ENCODE data around the gene CUL7. TPM values are rescaled to one million over a fixed set of nuclear protein-coding genes. Genes with fewer than 3 reads are reported as not detected.

The CUL7 gene
- total and polyA plus RNA-seq, 10 of the 15 experiments (the other 5 are each of a cell fraction or from before 2014, with no cell fraction given), result 0.66 to 18.4 (median 10.9) TPM

DNA sequence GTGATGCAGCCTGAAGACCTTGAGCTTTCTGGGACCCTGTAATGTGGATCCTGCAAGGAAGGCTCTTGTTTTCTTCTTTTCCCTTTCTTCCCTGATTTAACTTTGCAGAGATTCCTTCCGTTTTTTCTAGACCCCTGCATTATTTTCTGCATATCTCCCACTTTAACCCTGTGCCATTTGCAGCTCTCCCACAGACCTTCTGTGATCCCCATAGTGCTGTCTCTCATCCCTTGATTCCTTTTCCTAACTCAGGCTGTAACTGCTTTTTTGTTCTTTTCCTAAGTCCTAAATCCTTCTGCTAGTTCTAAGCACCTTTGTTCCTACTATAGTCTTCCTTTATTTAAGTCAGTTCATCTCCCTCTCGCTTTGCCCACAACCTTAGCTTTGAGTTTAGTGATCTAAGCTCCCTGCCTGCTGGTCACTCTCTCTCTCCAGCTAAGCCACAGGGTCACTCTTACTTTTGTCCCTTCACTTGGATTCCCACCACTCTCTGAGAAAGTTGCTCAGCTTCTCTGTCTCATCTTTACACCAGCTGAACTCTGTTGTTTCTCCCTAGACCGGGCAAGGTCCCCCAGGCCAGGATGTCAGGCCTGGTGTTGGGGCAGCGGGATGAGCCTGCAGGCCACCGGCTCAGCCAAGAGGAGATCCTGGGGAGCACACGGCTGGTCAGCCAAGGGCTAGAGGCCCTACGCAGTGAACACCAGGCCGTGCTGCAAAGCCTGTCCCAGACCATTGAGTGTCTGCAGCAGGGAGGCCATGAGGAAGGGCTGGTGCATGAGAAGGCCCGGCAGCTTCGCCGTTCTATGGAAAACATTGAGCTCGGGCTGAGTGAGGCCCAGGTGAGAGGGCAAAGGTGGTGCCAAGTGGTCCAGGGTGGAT is 7.3 kb upstream of the CUL7 start:
- BruUV-seq (replicated peaks), result no TSS peak

More for the DNA sequence above, 7.3 kb upstream of the CUL7 start:
- in situ Hi-C loops (cut with MboI) (no loop called here), intact Hi-C loops (cut with micrococcal nuclease; ENCODE audit: unreplicated experiment) (no loop called here)
- H3K36me3 ChIP-seq (ENCODE audit: control insufficient read depth in 2 of 2, insufficient read depth in 2 of 2, low read length in 1 of 2), result no peaks in the 10 kb centered on the region; a peak in 1 of 4 replicates
- SMC1A ChIA-PET (ENCODE audit: uncharacterized antibody, unreplicated experiment), result interaction anchor here (0.6 to 1.4 kb wide), 2 partner anchors 148 to 177 kb away, joined by 3 read pairs; no protein-coding TSS in a partner anchor
- DNase-seq (ENCODE audit: low read depth, low spot score) (no peak), ATAC-seq (no peak), FAIRE-seq (no peak)
- RAD21 ChIA-PET (ENCODE audit: unreplicated experiment), result interaction anchor here (0.8 to 3.0 kb wide), 4 partner anchors 8 to 83 kb away, joined by 3 to 16 read pairs (median 4); partner anchors contain the start of genes KLHDC3 and MEA1
- no peak for TF ChIP-seq ETV6 (conservative IDR thresholded peaks at IDR 0.05 in 1 of 2, IDR thresholded peaks at IDR 0.05 in 1 of 2; ENCODE audit: borderline replicate concordance in 1 of 2, low read depth in 1 of 2)
- TF ChIP-seq ZNF274 (IDR thresholded peaks at IDR 0.05; ENCODE audit: insufficient read depth, insufficient read length), result no peak
- TF ChIP-seq, protein P1, sequence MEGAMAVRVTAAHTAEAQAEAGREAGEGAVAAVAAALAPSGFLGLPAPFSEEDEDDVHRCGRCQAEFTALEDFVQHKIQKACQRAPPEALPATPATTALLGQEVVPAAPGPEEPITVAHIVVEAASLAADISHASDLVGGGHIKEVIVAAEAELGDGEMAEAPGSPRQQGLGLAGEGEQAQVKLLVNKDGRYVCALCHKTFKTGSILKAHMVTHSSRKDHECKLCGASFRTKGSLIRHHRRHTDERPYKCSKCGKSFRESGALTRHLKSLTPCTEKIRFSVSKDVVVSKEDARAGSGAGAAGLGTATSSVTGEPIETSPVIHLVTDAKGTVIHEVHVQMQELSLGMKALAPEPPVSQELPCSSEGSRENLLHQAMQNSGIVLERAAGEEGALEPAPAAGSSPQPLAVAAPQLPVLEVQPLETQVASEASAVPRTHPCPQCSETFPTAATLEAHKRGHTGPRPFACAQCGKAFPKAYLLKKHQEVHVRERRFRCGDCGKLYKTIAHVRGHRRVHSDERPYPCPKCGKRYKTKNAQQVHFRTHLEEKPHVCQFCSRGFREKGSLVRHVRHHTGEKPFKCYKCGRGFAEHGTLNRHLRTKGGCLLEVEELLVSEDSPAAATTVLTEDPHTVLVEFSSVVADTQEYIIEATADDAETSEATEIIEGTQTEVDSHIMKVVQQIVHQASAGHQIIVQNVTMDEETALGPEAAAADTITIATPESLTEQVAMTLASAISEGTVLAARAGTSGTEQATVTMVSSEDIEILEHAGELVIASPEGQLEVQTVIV (IDR thresholded peaks at IDR 0.05; ENCODE audit: borderline replicate concordance, partially characterized antibody), result no peak
- TF ChIP-seq, protein P2, sequence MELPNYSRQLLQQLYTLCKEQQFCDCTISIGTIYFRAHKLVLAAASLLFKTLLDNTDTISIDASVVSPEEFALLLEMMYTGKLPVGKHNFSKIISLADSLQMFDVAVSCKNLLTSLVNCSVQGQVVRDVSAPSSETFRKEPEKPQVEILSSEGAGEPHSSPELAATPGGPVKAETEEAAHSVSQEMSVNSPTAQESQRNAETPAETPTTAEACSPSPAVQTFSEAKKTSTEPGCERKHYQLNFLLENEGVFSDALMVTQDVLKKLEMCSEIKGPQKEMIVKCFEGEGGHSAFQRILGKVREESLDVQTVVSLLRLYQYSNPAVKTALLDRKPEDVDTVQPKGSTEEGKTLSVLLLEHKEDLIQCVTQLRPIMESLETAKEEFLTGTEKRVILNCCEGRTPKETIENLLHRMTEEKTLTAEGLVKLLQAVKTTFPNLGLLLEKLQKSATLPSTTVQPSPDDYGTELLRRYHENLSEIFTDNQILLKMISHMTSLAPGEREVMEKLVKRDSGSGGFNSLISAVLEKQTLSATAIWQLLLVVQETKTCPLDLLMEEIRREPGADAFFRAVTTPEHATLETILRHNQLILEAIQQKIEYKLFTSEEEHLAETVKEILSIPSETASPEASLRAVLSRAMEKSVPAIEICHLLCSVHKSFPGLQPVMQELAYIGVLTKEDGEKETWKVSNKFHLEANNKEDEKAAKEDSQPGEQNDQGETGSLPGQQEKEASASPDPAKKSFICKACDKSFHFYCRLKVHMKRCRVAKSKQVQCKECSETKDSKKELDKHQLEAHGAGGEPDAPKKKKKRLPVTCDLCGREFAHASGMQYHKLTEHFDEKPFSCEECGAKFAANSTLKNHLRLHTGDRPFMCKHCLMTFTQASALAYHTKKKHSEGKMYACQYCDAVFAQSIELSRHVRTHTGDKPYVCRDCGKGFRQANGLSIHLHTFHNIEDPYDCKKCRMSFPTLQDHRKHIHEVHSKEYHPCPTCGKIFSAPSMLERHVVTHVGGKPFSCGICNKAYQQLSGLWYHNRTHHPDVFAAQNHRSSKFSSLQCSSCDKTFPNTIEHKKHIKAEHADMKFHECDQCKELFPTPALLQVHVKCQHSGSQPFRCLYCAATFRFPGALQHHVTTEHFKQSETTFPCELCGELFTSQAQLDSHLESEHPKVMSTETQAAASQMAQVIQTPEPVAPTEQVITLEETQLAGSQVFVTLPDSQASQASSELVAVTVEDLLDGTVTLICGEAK (IDR thresholded peaks at IDR 0.05; ENCODE audit: borderline replicate concordance), result no peak
- TF ChIP-seq ZNF384 (IDR thresholded peaks at IDR 0.05; ENCODE audit: borderline replicate concordance, low read depth, low read length), result no peak
- no peak for TF ChIP-seq RB1 (IDR thresholded peaks at IDR 0.05; ENCODE audit: borderline replicate concordance)
- no peak for TF ChIP-seq IKZF2 (IDR thresholded peaks at IDR 0.05)
- TF ChIP-seq NFYB (IDR thresholded peaks at IDR 0.05; ENCODE audit: insufficient read depth, low read depth, low read length), result no peak
- TF ChIP-seq NR2F1 (conservative IDR thresholded peaks at IDR 0.05), result no peak
- TF ChIP-seq IRF4 (IDR thresholded peaks at IDR 0.05; ENCODE audit: low read depth, low read length), result no peak
- no peak for TF ChIP-seq ESRRA (IDR thresholded peaks at IDR 0.05; ENCODE audit: low read length)
- TF ChIP-seq MEF2A (IDR thresholded peaks at IDR 0.05; ENCODE audit: insufficient read depth, low read depth, low read length), result no peak
- no peak for TF ChIP-seq SREBF2 (IDR thresholded peaks at IDR 0.05; ENCODE audit: low read length)
- CTCF ChIA-PET, result interaction anchor here (1.4 kb wide), 1 partner anchor 83 kb away, joined by 4 read pairs; no protein-coding TSS in a partner anchor
- no peak overlapping the region for H2AFZ ChIP-seq (ENCODE audit: control insufficient read depth, low read depth, low read length)
- H3K4me3 ChIP-seq, result no peak overlapping the region
- no peaks in the 10 kb centered on the region for H3K27me3 ChIP-seq (replicated peaks in 1 of 2; ENCODE audit: control insufficient read depth in 2 of 2, insufficient read depth in 2 of 2, low read length in 1 of 2)
- WGBS (ENCODE audit: insufficient coverage, insufficient replicate concordance, low lambda C conversion rate, missing lambda C conversion rate), result 67% methylated on average over 12 of the region's 12 CpGs
- H3K4me2 ChIP-seq (ENCODE audit: control insufficient read depth, insufficient read depth), result no peak overlapping the region; the same call in 1 of the 2 replicates
- no peak overlapping the region for H3K27ac ChIP-seq (ENCODE audit: control insufficient read depth, insufficient read depth)
- H3K79me2 ChIP-seq (ENCODE audit: control insufficient read depth, insufficient read depth, low read length), result peaks cover 15% of the 10 kb centered on the region
- H4K20me1 ChIP-seq (ENCODE audit: control insufficient read depth, insufficient read depth), result no peaks in the 10 kb centered on the region
- H3K4me1 ChIP-seq (ENCODE audit: control insufficient read depth, insufficient read depth, low read length), result peaks cover 3% of the 10 kb centered on the region; the same call in 1 of the 2 replicates
- H3K9ac ChIP-seq (ENCODE audit: control insufficient read depth, insufficient read depth, low read length), result no peak overlapping the region
- no peaks in the 10 kb centered on the region for H3K9me3 ChIP-seq (replicated peaks; ENCODE audit: control insufficient read depth, insufficient read depth, low read length)
- POLR2A ChIA-PET, result interaction anchor here (0.5 to 2.0 kb wide), 3 partner anchors 47 to 90 kb away, joined by 3 to 19 read pairs (median 3); partner anchors contain the start of genes KLHDC3, MEA1 and PPP2R5D

Data from GM12878 (cell line).